T-cell (primary cell): ENCODE results near the gene APOC1. TPM values are rescaled to one million over a fixed set of nuclear protein-coding genes. Genes with fewer than 3 reads are reported as not detected.
"Not testable (repeated sequence)": the region's sequence is repeated elsewhere in the genome, so short reads cannot be mapped to it uniquely, and the experiment has no call there.

Source experiments
- ATAC-seq, 4 experiments: fragments of 200-7000 bp in 3 of 4; fragments of 150-1000 bp in 1 of 4; cut with Tn5 transposase; replicated peaks in 1 of 4; 1 replicate in 3 of 4; 2 replicates in 1 of 4; pipeline ENCODE4 v1.10.0; 2021; ENCODE audit warnings: moderate library complexity in 3 of 4, mild to moderate bottlenecking in 2 of 4, moderate number of reproducible peaks in 1 of 4
- CTCF ChIA-PET, 2 donors: fragments of 300-600 bp; sonication (Branson Sonifier 250); formaldehyde crosslinking; loops; one replicate each; lab custom pipeline; 2022; ENCODE audit warnings: antibody characterized with exemption in 2 of 2; lab: Charles Lee
- POLR2A ChIA-PET, 2 donors: fragments of 300-600 bp; sonication (Branson Sonifier 250); formaldehyde crosslinking; loops; one replicate each; lab custom pipeline; 2022; ENCODE audit warnings: antibody characterized with exemption in 2 of 2; lab: Charles Lee
- DNase-seq, 35 experiments: peaks; one replicate each; pipeline versions ENCODE4 v3.0.0 to v3.0.0-alpha.2; 2013 to 2023
- H3K27ac ChIP-seq: one replicate; pipeline ENCODE4 v1.5.1; 2013; ENCODE audit warnings: low read length
- H3K27me3 ChIP-seq, 2 experiments: replicated peaks in 1 of 2; 1 replicate in 1 of 2; 2 replicates in 1 of 2; pipeline versions ENCODE4 v1.6.1 to v1.7.0; 2013; ENCODE audit warnings: low read length in 1 of 2, mixed read lengths in 1 of 2; ENCODE audit not compliant: control insufficient read depth in 2 of 2, insufficient read depth in 2 of 2; ENCODE audit errors: extremely low read depth in 1 of 2
- H3K36me3 ChIP-seq, 2 donors: 1 replicate in 1 of 2; 2 replicates in 1 of 2; pipeline versions ENCODE4 v1.6.1 to v1.7.0; 2013; ENCODE audit warnings: low read length in 1 of 2; ENCODE audit not compliant: control insufficient read depth in 2 of 2, insufficient read depth in 1 of 2; ENCODE audit errors: extremely low read depth in 1 of 2
- H3K4me1 ChIP-seq, 2 experiments: 1 replicate in 1 of 2; 2 replicates in 1 of 2; pipeline versions ENCODE4 v1.6.1 to v1.7.0; 2013; ENCODE audit warnings: low read length in 2 of 2, mixed read lengths in 1 of 2; ENCODE audit not compliant: insufficient read depth in 2 of 2, control insufficient read depth in 1 of 2; ENCODE audit errors: extremely low read depth in 1 of 2
- H3K4me3 ChIP-seq, 2 donors: 1 replicate in 1 of 2; 2 replicates in 1 of 2; pipeline versions ENCODE4 v1.5.1 to v1.7.0; 2013; ENCODE audit warnings: mild to moderate bottlenecking in 2 of 2, low read length in 1 of 2, moderate library complexity in 1 of 2; ENCODE audit not compliant: control insufficient read depth in 1 of 2; ENCODE audit errors: extremely low read depth in 1 of 2
- H3K9me3 ChIP-seq: 2 replicates; pipeline ENCODE4 v1.7.0; 2013
- H3K27ac Mint-ChIP-seq, 2 donors: one replicate each; pipeline ENCODE4 v1.8.0; 2020 to 2021; ENCODE audit warnings: mild to moderate bottlenecking in 2 of 2, mixed read lengths in 2 of 2
- H3K27me3 Mint-ChIP-seq, 2 donors: one replicate each; pipeline ENCODE4 v1.8.0; 2021 to 2022; ENCODE audit warnings: mixed read lengths in 2 of 2
- H3K36me3 Mint-ChIP-seq: one replicate; pipeline ENCODE4 v1.8.0; 2021; ENCODE audit warnings: mixed read lengths
- H3K4me1 Mint-ChIP-seq, 3 donors: one replicate each; pipeline ENCODE4 v1.8.0; 2020 to 2022; ENCODE audit warnings: mixed read lengths in 3 of 3, mild to moderate bottlenecking in 1 of 3
- H3K4me3 Mint-ChIP-seq, 3 donors: one replicate each; pipeline ENCODE4 v1.8.0; 2020 to 2022; ENCODE audit warnings: mild to moderate bottlenecking in 3 of 3, mixed read lengths in 3 of 3, moderate library complexity in 3 of 3
- H3K9me3 Mint-ChIP-seq, 3 donors: one replicate each; pipeline ENCODE4 v1.8.0; 2020 to 2022; ENCODE audit warnings: mixed read lengths in 3 of 3
- WGBS: methylation state at CpG from one replicate; pipeline ENCODE4 v1.1.5; 2013; ENCODE audit warnings: missing lambda C conversion rate; ENCODE audit not compliant: insufficient coverage; 5-methylcytosine and 5-hydroxymethylcytosine counted together
- total RNA-seq, 35 experiments: library from RNA in 6 of 35; stranded (reverse) in 6 of 35; fragments of 120-200 nt in 1 of 35; gene quantifications; one replicate each; pipeline versions ENCODE4 v1.2.1 to v1.2.4 and lab custom pipeline; 2013 to 2026

APOC1 gene
- total RNA-seq (1 to 10 TPM in 3 of 5 donors, not detected in 2; 2.8 to 8.5 (median 3.9) TPM), total RNA-seq (lab: John Stamatoyannopoulos, UW) (0 to 2.2 (median 0) reads per million in 29 experiments)
- 1.3 TPM for total RNA-seq (2013)

GRCh38 chr19:44914433-44915206, at the start of gene APOC1:
APOC1 (plus strand) TSS chr19:44914608; CDS start chr19:44914892, 284 bp downstream.
- DNase-seq = peak; percentile 36 to 86 (median 63)
- CTCF ChIA-PET, H3K9me3 Mint-ChIP-seq, H3K9me3 ChIP-seq, H3K36me3 ChIP-seq, H3K27ac ChIP-seq, H3K27ac Mint-ChIP-seq, H3K36me3 Mint-ChIP-seq: not testable (repeated sequence)
- Mint-ChIP-seq H3K4me3 (peak within 1 kb of the TSS; percentile 82 to 91 (median 83)), H3K27me3 (peaks cover 22 to 34% of the 10 kb centered on the region in 2 donors), H3K4me1 (peaks cover 9 to 12% (median 9%) of the 10 kb centered on the region in 3 donors)
- Histone ChIP-seq H3K27me3 (peaks cover 0 to 44% of the 10 kb centered on the region in 2 experiments), H3K4me1 (peaks cover 0 to 13% of the 10 kb centered on the region in 2 experiments), H3K4me3 (peak within 1 kb of the TSS; percentile 65 to 81)
- 12% methylated on average over 9 of the region's 28 CpGs for WGBS
- peak; percentile 96 to 99 (median 97) for ATAC-seq
- POLR2A ChIA-PET = interaction anchor here in 1 of 2 donors (0.6 kb wide), 1 partner anchor 9 kb away, joined by 4 read pairs; no protein-coding TSS in a partner anchor

- no peak overlapping the region for H3K4me3 Mint-ChIP-seq
- no peaks in the 10 kb centered on the region for H3K36me3 Mint-ChIP-seq
Measured at GRCh38 chr19:44865196-44865767, 49.1 kb upstream of the APOC1 start.

GRCh38 chr19:44866664-44867063, 47.7 kb upstream of the APOC1 start:
- Histone ChIP-seq H3K36me3 (no peaks in the 10 kb centered on the region), H3K9me3 (no peaks in the 10 kb centered on the region), H3K4me3 (no peak overlapping the region), H3K27ac (no peak overlapping the region), H3K4me1 (no peaks in the 10 kb centered on the region), H3K27me3 (peaks cover 0 to 11% of the 10 kb centered on the region in 2 experiments)
- no peak for DNase-seq
- Mint-ChIP-seq H3K36me3 (no peaks in the 10 kb centered on the region), H3K4me3 (no peak overlapping the region), H3K4me1 (no peaks in the 10 kb centered on the region), H3K27ac (no peak overlapping the region), H3K9me3 (no peaks in the 10 kb centered on the region), H3K27me3 (no peaks in the 10 kb centered on the region)
- WGBS = 70% methylated on average over 4 of the region's 4 CpGs
- CTCF ChIA-PET = interaction anchor here (0.6 kb wide), 2 partner anchors 9 to 1232 kb away, joined by 4 read pairs; no protein-coding TSS in a partner anchor
- ATAC-seq = no peak
- POLR2A ChIA-PET = no interaction called here

More at GRCh38 chr19:44865196-44865767, 49.1 kb upstream of the APOC1 start:
- ATAC-seq (no peak), DNase-seq (no peak)
- Histone ChIP-seq H3K4me1 (no peaks in the 10 kb centered on the region), H3K27me3 (peaks cover 0 to 11% of the 10 kb centered on the region in 2 experiments), H3K9me3 (no peaks in the 10 kb centered on the region), H3K36me3 (no peaks in the 10 kb centered on the region), H3K27ac (no peak overlapping the region), H3K4me3 (no peak overlapping the region)
- Mint-ChIP-seq H3K4me1 (no peaks in the 10 kb centered on the region), H3K9me3 (no peaks in the 10 kb centered on the region), H3K27me3 (peaks cover 0 to 3% of the 10 kb centered on the region in 2 donors), H3K27ac (no peak overlapping the region)
- 88% methylated on average over 20 of the region's 27 CpGs for WGBS
- CTCF ChIA-PET = no interaction called here
- POLR2A ChIA-PET = no interaction called here

- DNase-seq = no peak
- Histone ChIP-seq H3K36me3 (no peaks in the 10 kb centered on the region), H3K27ac (no peak overlapping the region), H3K4me3 (no peak overlapping the region), H3K27me3 (peaks cover 0 to 7% of the 10 kb centered on the region in 2 experiments), H3K9me3 (no peaks in the 10 kb centered on the region), H3K4me1 (no peaks in the 10 kb centered on the region)
- no peaks in the 10 kb centered on the region for H3K4me1 Mint-ChIP-seq
- 83% methylated on average over 11 of the region's 12 CpGs for WGBS
- no peaks in the 10 kb centered on the region for H3K27me3 Mint-ChIP-seq
- no peaks in the 10 kb centered on the region for H3K9me3 Mint-ChIP-seq
- no peak overlapping the region for H3K27ac Mint-ChIP-seq
- ChIA-PET CTCF (interaction anchor here in 1 of 2 donors (0.6 kb wide), 1 partner anchor 1160 kb away, joined by 4 read pairs; no protein-coding TSS in a partner anchor), POLR2A (no interaction called here)
- ATAC-seq = no peak
- no peaks in the 10 kb centered on the region for H3K36me3 Mint-ChIP-seq
- no peak overlapping the region for H3K4me3 Mint-ChIP-seq
Measured at GRCh38 chr19:44867578-44867977, 46.8 kb upstream of the APOC1 start.

GRCh38 chr19:44869733-44870470, 44.5 kb upstream of the APOC1 start:
- 28% methylated on average over 5 of the region's 13 CpGs for WGBS
- Histone ChIP-seq H3K9me3 (no peaks in the 10 kb centered on the region), H3K27ac (no peak overlapping the region), H3K36me3 (no peaks in the 10 kb centered on the region), H3K27me3 (peaks cover 0 to 15% of the 10 kb centered on the region in 2 experiments), H3K4me3 (no peak overlapping the region), H3K4me1 (no peaks in the 10 kb centered on the region)
- Mint-ChIP-seq H3K27me3 (peaks cover 0 to 2% of the 10 kb centered on the region in 2 donors), H3K9me3 (no peaks in the 10 kb centered on the region), H3K36me3 (no peaks in the 10 kb centered on the region), H3K27ac (no peak overlapping the region), H3K4me3 (no peak overlapping the region), H3K4me1 (no peaks in the 10 kb centered on the region)
- no peak for DNase-seq
- CTCF ChIA-PET = interaction anchor here (0.7 kb wide), 2 partner anchors 67 to 212 kb away, joined by 3 to 4 read pairs; no protein-coding TSS in a partner anchor
- ATAC-seq = no peak
- POLR2A ChIA-PET = no interaction called here

GRCh38 chr19:44871809-44872208, 42.6 kb upstream of the APOC1 start:
- CTCF ChIA-PET = no interaction called here

More at GRCh38 chr19:44871809-44872208, 42.6 kb upstream of the APOC1 start:
- H3K4me1 ChIP-seq = peaks cover 0 to 2% of the 10 kb centered on the region in 2 experiments
- H3K4me3 ChIP-seq = no peak overlapping the region
- H3K9me3 ChIP-seq = no peaks in the 10 kb centered on the region
- Mint-ChIP-seq H3K27me3 (peaks cover 0 to 2% of the 10 kb centered on the region in 2 donors), H3K27ac (no peak overlapping the region), H3K36me3 (no peaks in the 10 kb centered on the region), H3K4me3 (no peak overlapping the region), H3K9me3 (no peaks in the 10 kb centered on the region), H3K4me1 (peaks cover 0 to 7% (median 2%) of the 10 kb centered on the region in 3 donors)
- no peaks in the 10 kb centered on the region for H3K36me3 ChIP-seq
- DNase-seq (no peak), ATAC-seq (no peak)
- POLR2A ChIA-PET = no interaction called here
- 84% methylated on average over 14 of the region's 14 CpGs for WGBS
- peaks cover 0 to 12% of the 10 kb centered on the region in 2 experiments for H3K27me3 ChIP-seq
- H3K27ac ChIP-seq = no peak overlapping the region
